ENCODE results near the gene TMEM232.
"Not testable (repeated sequence)": the region's sequence is repeated elsewhere in the genome, so short reads cannot be mapped to it uniquely, and the experiment has no call there.

The TMEM232 gene

GRCh38 chr5:110738812-110739651, 12.6 kb upstream of the TMEM232 start, which contains the start of gene SLC25A46:
Gene SLC25A46, plus strand, starts transcription at chr5:110739007. Its CDS starts 113 bp downstream, at chr5:110739120.
- Histone ChIP-seq H3K27me3 (peaks cover 3% of the 10 kb centered on the region; the same call in 1 of the 2 replicates), H3K9me3 (no peaks in the 10 kb centered on the region), H3K36me3 (no peaks in the 10 kb centered on the region; the same call in 1 of the 2 replicates), H3K4me3 (ENCODE audit: low read depth, low read length) (peak within 1 kb of the TSS; percentile 96), H3K4me1 (no peaks in the 10 kb centered on the region)
- peak; percentile 90 for DNase-seq
- TF ChIP-seq CTCF (IDR thresholded peaks at IDR 0.05; ENCODE audit: low read depth, low read length) = no peak

- no peaks in the 10 kb centered on the region for H3K4me1 ChIP-seq
- TF ChIP-seq CTCF (IDR thresholded peaks at IDR 0.05; ENCODE audit: low read depth, low read length) = no peak
- no peak for DNase-seq
Measured at GRCh38 chr5:110738503-110738811, 12.0 kb upstream of the TMEM232 start.

GRCh38 chr5:110736753-110737152, 10.3 kb upstream of the TMEM232 start:
- no peak overlapping the region for H3K4me3 ChIP-seq (ENCODE audit: low read depth, low read length)
- no peaks in the 10 kb centered on the region for H3K36me3 ChIP-seq
- no peaks in the 10 kb centered on the region for H3K9me3 ChIP-seq
- H3K4me1 ChIP-seq = no peaks in the 10 kb centered on the region
- no peak for TF ChIP-seq CTCF (IDR thresholded peaks at IDR 0.05; ENCODE audit: low read depth, low read length)
- no peak for DNase-seq
- H3K27me3 ChIP-seq = peaks cover 3% of the 10 kb centered on the region; the same call in 1 of the 2 replicates

More at GRCh38 chr5:110738503-110738811, 12.0 kb upstream of the TMEM232 start:
- H3K9me3 ChIP-seq = no peaks in the 10 kb centered on the region
- H3K27me3 ChIP-seq = peaks cover 3% of the 10 kb centered on the region; the same call in 1 of the 2 replicates
- no peaks in the 10 kb centered on the region for H3K36me3 ChIP-seq
- H3K4me3 ChIP-seq (ENCODE audit: low read depth, low read length) = peak overlapping the region; percentile 96

GRCh38 chr5:110735556-110735955, 9.1 kb upstream of the TMEM232 start:
- no peak overlapping the region for H3K4me3 ChIP-seq (ENCODE audit: low read depth, low read length)
- H3K27me3 ChIP-seq = peaks cover 3% of the 10 kb centered on the region; the same call in 1 of the 2 replicates
- H3K36me3 ChIP-seq = no peaks in the 10 kb centered on the region
- no peak for TF ChIP-seq CTCF (IDR thresholded peaks at IDR 0.05; ENCODE audit: low read depth, low read length)
- DNase-seq = no peak
- no peaks in the 10 kb centered on the region for H3K9me3 ChIP-seq
- H3K4me1 ChIP-seq = no peaks in the 10 kb centered on the region

GRCh38 chr5:110734101-110734500, 7.6 kb upstream of the TMEM232 start:
- TF ChIP-seq CTCF (IDR thresholded peaks at IDR 0.05; ENCODE audit: low read depth, low read length) = no peak
- DNase-seq = no peak
- Histone ChIP-seq H3K4me3 (ENCODE audit: low read depth, low read length) (no peak overlapping the region), H3K36me3 (no peaks in the 10 kb centered on the region), H3K27me3 (peaks cover 3% of the 10 kb centered on the region; the same call in 1 of the 2 replicates), H3K4me1 (no peaks in the 10 kb centered on the region), H3K9me3 (no peaks in the 10 kb centered on the region)

GRCh38 chr5:110731499-110731898, 5.0 kb upstream of the TMEM232 start:
- H3K4me1 ChIP-seq; H3K4me3 ChIP-seq (ENCODE audit: low read depth, low read length); H3K27me3 ChIP-seq; DNase-seq; H3K9me3 ChIP-seq; H3K36me3 ChIP-seq: not testable (repeated sequence)

Measured in BE2C (cell line).